Gastroesophageal sphincter (tissue), 4 donors: ENCODE results near the gene CNTNAP5. TPM values are rescaled to one million over a fixed set of nuclear protein-coding genes. Genes with fewer than 3 reads are reported as not detected.

Experiments used
- ATAC-seq: fragments of 150-250 bp; one replicate; pipeline ENCODE4 v1.9.1; 2016; ENCODE audit warnings: mild to moderate bottlenecking, moderate library complexity
- H3K27ac ChIP-seq, 4 donors: fragments of 200-600 bp; sonication (generic) in 3 of 4; 1 replicate in 3 of 4; 2 replicates in 1 of 4; pipeline ENCODE4 v1.5.1; 2016 to 2019
- H3K27me3 ChIP-seq: fragments of 200-600 bp; sonication (generic); one replicate; pipeline ENCODE4 v1.5.1; 2019
- H3K36me3 ChIP-seq, 2 donors: fragments of 200-600 bp; sonication (generic); one replicate each; pipeline ENCODE4 v1.5.1; 2019; ENCODE audit warnings: control low read depth in 1 of 2
- H3K4me1 ChIP-seq, 3 donors: fragments of 200-600 bp; sonication (generic); 1 replicate in 2 of 3; 2 replicates in 1 of 3; pipeline ENCODE4 v1.5.1; 2016 to 2019; ENCODE audit warnings: control low read depth in 2 of 3
- H3K4me3 ChIP-seq, 2 donors: fragments of 200-600 bp; sonication (generic); one replicate each; pipeline ENCODE4 v1.5.1; 2019; ENCODE audit warnings: mild to moderate bottlenecking in 1 of 2, moderate library complexity in 1 of 2
- H3K9me3 ChIP-seq, 3 donors: fragments of 200-600 bp; sonication (generic); one replicate each; pipeline ENCODE4 v1.5.1; 2017 to 2019; ENCODE audit warnings: control low read depth in 2 of 3
- CTCF ChIP-seq, 4 experiments: fragments of 200-600 bp in 2 of 4; fragments of 450-650 bp in 2 of 4; sonication (generic) in 1 of 4; IDR thresholded peaks; one replicate each; pipeline ENCODE4 v1.5.1; 2017 to 2019; ENCODE audit warnings: antibody characterized with exemption in 4 of 4, mild to moderate bottlenecking in 2 of 4, moderate library complexity in 2 of 4
- EP300 ChIP-seq: sonication (generic); formaldehyde crosslinking; IDR thresholded peaks from one replicate; pipeline ENCODE4 v1.6.1; 2017; ENCODE audit warnings: antibody characterized with exemption, mild to moderate bottlenecking
- POLR2A ChIP-seq, 2 donors: fragments of 450-650 bp; IDR thresholded peaks; one replicate each; pipeline ENCODE4 v1.6.1; 2017; ENCODE audit warnings: antibody characterized with exemption in 2 of 2, mild to moderate bottlenecking in 2 of 2, moderate library complexity in 1 of 2
- POLR2AphosphoS5 ChIP-seq: sonication (generic); formaldehyde crosslinking; IDR thresholded peaks from one replicate; pipeline ENCODE4 v1.6.1; 2017; ENCODE audit warnings: antibody characterized with exemption
- WGBS, 2 donors: methylation state at CpG; one replicate each; pipeline ENCODE4 v1.1.5; 2018; ENCODE audit warnings: low coverage in 1 of 2; 5-methylcytosine and 5-hydroxymethylcytosine counted together
- total RNA-seq, 4 donors: library from RNA; depleted of rRNA; stranded (reverse); fragments of >200 nt; gene quantifications; one replicate each; pipeline ENCODE4 v1.1.0, GENCODE V29; 2016

Gene CNTNAP5
- total RNA-seq, 4 donors from 2014 or later: 3.2 TPM; not detected in 3

DNA sequence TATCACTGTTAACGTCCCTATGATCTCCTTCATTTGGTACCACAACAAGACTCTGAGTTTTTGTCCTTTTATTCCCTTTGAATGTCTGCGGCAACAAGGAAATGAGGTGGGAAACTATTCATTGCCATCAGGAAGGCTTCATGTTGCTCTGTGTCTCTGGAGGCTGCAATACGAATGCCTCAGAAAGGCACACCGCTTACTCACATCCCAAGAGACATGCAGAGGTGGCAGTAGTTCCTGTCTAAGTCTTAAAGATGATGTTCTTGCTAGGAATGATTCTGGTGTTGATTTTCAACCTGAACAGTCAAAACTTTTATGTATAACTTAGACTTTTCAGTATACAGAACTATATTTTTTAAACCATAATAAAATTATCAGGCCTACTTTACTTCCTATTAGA lies 24.0 kb downstream of the CNTNAP5 start:
- H3K27ac ChIP-seq: no peak overlapping the region
- no peak for TF ChIP-seq CTCF (IDR thresholded peaks at IDR 0.05)
- TF ChIP-seq POLR2A (IDR thresholded peaks at IDR 0.05): no peak
- no peak for TF ChIP-seq EP300
- no peak for TF ChIP-seq POLR2AphosphoS5
- WGBS, 2 donors: 40 to 76% methylated on average over 3 to 4 of the region's 4 CpGs
- no peak for ATAC-seq
- no peaks in the 10 kb centered on the region for H3K36me3 ChIP-seq
- H3K9me3 ChIP-seq: no peaks in the 10 kb centered on the region
- H3K4me1 ChIP-seq: no peaks in the 10 kb centered on the region
- no peaks in the 10 kb centered on the region for H3K27me3 ChIP-seq
- no peak overlapping the region for H3K4me3 ChIP-seq

DNA sequence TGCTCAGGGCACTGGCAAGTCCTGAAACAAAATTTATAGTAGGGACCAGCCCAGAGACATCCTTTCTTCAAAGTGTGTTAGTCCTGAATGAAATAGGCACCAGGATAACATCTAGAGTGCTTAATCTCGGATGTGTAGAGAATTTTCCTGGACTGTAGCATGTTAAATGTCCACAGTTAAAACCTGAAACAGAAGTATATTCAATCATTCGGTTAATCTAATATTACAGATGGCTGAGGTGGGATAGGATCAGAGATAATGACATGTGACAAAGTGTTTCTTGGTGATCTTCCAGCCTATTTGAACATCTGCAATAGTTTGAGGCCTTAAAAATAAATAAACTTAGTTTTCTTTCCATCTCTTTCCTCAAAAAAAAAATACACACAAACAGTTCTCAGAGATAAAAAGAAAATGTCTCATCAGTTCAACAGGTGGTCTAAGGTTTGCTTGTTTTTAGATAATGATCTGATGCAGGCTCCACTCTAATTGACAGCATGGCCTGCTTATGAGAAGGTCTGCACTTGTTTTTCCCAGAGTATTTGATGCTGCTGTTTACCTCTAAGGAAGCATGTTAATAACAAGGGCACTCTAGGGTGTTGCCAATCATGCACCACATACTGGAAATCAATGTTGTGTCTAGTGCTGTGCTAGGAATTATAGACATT lies 25.9 kb downstream of the CNTNAP5 start:
- H3K36me3 ChIP-seq: no peaks in the 10 kb centered on the region
- H3K27ac ChIP-seq: no peak overlapping the region
- no peak for ATAC-seq
- WGBS, 2 donors: 75 to 83% methylated on average over 2 of the region's 2 CpGs
- no peaks in the 10 kb centered on the region for H3K4me1 ChIP-seq
- no peaks in the 10 kb centered on the region for H3K27me3 ChIP-seq
- TF ChIP-seq CTCF (IDR thresholded peaks at IDR 0.05) (no peak), POLR2AphosphoS5 (no peak), POLR2A (IDR thresholded peaks at IDR 0.05) (no peak), EP300 (no peak)
- H3K9me3 ChIP-seq: no peaks in the 10 kb centered on the region
- H3K4me3 ChIP-seq: no peak overlapping the region

DNA sequence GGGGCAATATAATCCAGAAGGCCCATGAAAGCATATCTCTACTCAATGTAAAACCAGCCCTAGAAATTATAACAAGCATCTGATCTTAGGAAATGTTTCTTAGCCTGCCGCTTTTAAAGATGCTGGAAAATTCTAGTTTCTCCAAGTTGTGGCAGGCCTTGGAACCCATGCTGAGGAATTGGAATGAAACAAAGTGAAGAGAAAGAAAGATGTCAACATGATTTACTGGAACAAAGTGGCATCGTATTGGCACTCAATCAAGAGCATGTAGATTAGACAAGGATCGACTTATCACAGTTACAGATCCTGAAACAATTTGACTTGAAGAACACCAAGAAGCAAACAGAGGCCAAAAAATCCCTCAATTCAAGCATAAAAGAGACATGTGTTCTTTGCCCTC lies 28.7 kb downstream of the CNTNAP5 start:
- 80% methylated on average over 2 to 3 of the region's 3 CpGs for WGBS, 2 donors
- Histone ChIP-seq H3K27ac (no peak overlapping the region), H3K27me3 (no peaks in the 10 kb centered on the region), H3K9me3 (no peaks in the 10 kb centered on the region), H3K36me3 (no peaks in the 10 kb centered on the region), H3K4me3 (no peak overlapping the region), H3K4me1 (no peaks in the 10 kb centered on the region)
- TF ChIP-seq CTCF (IDR thresholded peaks at IDR 0.05) (no peak), POLR2AphosphoS5 (no peak), EP300 (no peak), POLR2A (IDR thresholded peaks at IDR 0.05) (no peak)
- no peak for ATAC-seq

- H3K4me1 ChIP-seq: no peaks in the 10 kb centered on the region
- no peaks in the 10 kb centered on the region for H3K27me3 ChIP-seq
- no peaks in the 10 kb centered on the region for H3K9me3 ChIP-seq
- 81 to 82% methylated on average over 2 of the region's 2 CpGs for WGBS, 2 donors
- H3K4me3 ChIP-seq: no peak overlapping the region
- TF ChIP-seq POLR2AphosphoS5 (no peak), EP300 (no peak), CTCF (IDR thresholded peaks at IDR 0.05) (no peak), POLR2A (IDR thresholded peaks at IDR 0.05) (no peak)
- no peak for ATAC-seq
- no peak overlapping the region for H3K27ac ChIP-seq
- H3K36me3 ChIP-seq: no peaks in the 10 kb centered on the region
These were observed 38.5 kb downstream of the CNTNAP5 start for GRCh38 chr2:124063596-124063995.

DNA sequence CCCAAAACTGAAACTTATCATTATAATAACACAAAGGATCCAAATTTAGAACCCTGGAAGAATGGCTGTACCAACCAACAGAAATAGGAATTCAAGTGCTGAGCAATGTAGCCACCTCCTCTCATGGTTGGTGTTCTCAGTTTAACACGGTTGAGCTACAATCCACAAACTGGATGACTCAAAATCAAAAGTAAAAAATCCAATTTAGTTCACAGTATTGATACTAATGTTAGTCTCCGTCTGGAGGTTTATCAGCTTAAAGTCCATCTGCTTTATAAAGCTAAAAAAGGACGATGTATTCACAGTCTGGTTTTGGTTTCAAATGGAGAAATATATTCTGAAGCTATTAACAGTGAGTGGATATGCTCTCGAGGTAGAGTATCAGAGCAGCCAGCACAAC lies 40.5 kb downstream of the CNTNAP5 start:
- no peak overlapping the region for H3K4me3 ChIP-seq
- no peaks in the 10 kb centered on the region for H3K36me3 ChIP-seq
- H3K27ac ChIP-seq: no peak overlapping the region
- H3K9me3 ChIP-seq: no peaks in the 10 kb centered on the region
- no peak for ATAC-seq
- 69 to 75% methylated on average over 4 of the region's 4 CpGs for WGBS, 2 donors
- no peak for TF ChIP-seq POLR2AphosphoS5
- TF ChIP-seq CTCF (IDR thresholded peaks at IDR 0.05): no peak
- no peak for TF ChIP-seq EP300
- TF ChIP-seq POLR2A (IDR thresholded peaks at IDR 0.05): no peak
- H3K27me3 ChIP-seq: no peaks in the 10 kb centered on the region
- no peaks in the 10 kb centered on the region for H3K4me1 ChIP-seq
